H1 (cell line): Measurements from ENCODE around the gene SRSF12. TPM values are rescaled to one million over a fixed set of nuclear protein-coding genes. Genes with fewer than 3 reads are reported as not detected.

Experiments used
- GABPA ChIP-seq: IDR thresholded peaks from 2 replicates; pipeline ENCODE4 v1.6.1; 2011; ENCODE audit warnings: mild to moderate bottlenecking, low read length, moderate library complexity, borderline replicate concordance; ENCODE audit not compliant: insufficient read depth
- SP4 ChIP-seq: IDR thresholded peaks from 2 replicates; pipeline ENCODE4 v1.6.1; 2012; ENCODE audit warnings: low read length, inconsistent platforms
- TCF12 ChIP-seq: IDR thresholded peaks from 2 replicates; pipeline ENCODE4 v1.6.1; 2011; ENCODE audit warnings: low read depth, mild to moderate bottlenecking, low read length
- polyA plus RNA-seq, 7 experiments: library from polyadenylated mRNA; depleted of rRNA in 3 of 7; stranded (reverse) in 5 of 7; unstranded in 2 of 7; fragments of >200 nt in 5 of 7; fragments of 200-250 nt in 2 of 7; gene quantifications; 1 replicate in 5 of 7; 2 replicates in 1 of 7; 4 replicates in 1 of 7; pipeline versions ENCODE4 v1.2.1 to v1.2.3, GENCODE V29; 2011 to 2013; ENCODE audit warnings: missing spikeins in 2 of 7, mixed read lengths in 2 of 7
- total RNA-seq: library from RNA; stranded (reverse); fragmentation: NEBNext Ultra II Directional; extraction: Animal tissue kit (Norgen Biotek cat#: 25700); gene quantifications from 2 replicates; pipeline ENCODE4 v1.2.1, GENCODE V29; 2021

The SRSF12 gene
- total and polyA plus RNA-seq, 2 of the 8 experiments (the other 6 are each of a cell fraction or from before 2014, with no cell fraction given), result 2.6 to 4.2 TPM

DNA sequence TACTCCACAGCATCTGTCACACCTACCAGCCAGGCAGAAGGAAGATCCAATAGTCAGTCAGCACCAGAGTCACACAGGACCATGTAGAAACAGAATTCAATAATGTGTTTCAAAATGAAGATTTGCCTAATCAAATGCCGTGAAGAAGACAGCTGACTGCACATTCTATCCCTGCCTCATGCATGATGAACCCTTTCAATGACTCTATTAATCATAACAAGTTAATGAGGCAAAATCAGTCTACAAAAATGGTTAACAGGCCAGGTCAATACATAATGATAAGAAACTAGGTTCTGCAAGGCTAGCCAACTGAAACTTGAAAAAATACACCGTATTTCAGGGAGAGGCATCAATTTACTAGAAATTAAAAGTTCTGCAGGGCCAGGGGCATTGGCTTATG lies 44.0 kb downstream of the SRSF12 start (continued):
- TF ChIP-seq GABPA, result no peak
- TF ChIP-seq SP4, result no peak
- no peak for TF ChIP-seq TCF12
